ENCODE measurements around the gene TVP23C. TPM values are rescaled to one million over a fixed set of nuclear protein-coding genes. Genes with fewer than 3 reads are reported as not detected.

Gene TVP23C
- total and polyA plus RNA-seq, 2 experiments from 2014 or later = 10.4 to 31.7 TPM

DNA sequence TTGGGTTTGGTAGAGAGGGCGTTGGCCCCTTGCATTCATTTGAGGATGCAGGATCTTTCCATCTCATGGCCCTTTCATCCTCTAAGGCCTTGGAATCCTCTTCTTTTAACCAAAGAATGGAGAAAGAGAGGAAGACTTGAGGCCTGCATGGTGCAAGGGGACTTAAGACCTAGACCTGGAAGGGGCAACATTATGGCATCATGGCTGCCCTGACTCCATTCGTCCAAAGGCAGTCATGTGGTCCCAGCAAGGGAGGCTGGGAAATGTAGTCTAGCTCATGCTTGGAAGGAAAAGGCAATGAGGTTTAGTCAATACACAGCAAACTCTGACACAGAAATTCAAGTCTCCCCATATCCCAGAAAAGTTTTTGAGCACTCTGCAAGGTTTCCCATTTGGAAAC is 65.2 kb downstream of the TVP23C start (continued):
- no peak for TF ChIP-seq ZNF462 (CRISPR knock-in tag; IDR thresholded peaks at IDR 0.05)
- no peak for TF ChIP-seq JUNB (IDR thresholded peaks at IDR 0.05; ENCODE audit: unreplicated experiment)

DNA sequence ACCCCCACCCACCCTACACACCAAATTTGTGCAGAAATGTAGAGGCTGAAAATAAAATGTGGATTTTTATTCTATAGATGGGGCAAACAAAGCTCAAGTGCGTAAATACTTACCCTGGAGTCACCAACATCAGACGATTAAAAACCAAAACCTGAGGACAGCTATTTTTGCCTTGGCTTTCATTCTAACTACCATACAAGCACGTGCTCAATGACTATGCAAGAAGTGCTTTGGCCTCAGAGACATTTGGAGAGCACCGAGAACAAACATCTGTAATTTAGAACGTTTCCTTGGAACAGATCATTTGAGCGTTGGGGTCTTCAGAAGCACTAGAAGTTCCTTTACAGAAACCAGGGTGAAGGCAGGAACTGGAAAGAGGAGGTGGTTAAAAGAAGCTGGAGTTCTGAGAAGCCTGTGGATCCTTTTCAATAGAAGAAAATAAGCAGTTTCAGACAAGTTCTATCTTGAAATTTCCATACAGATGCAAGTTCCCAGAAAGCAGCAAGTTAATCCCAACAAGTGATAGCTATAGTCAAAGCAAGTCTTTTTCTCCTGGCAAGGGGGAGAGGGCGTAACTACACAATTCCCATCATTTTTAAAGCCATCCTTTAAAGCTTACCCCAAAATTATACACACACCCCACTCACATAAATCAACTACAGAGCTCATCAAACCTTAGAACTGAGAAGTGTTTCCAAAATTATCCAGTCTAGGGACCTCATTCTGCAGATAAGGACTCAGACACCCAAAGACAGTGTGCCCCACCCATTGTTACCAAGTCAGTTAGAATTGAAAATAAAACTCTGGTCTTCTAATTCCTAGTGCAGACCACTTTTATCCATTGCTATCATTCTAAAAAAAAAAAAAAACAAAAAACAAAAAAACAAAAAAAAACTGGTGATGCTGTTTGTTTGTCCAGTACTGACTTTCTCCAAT is 66.3 kb downstream of the TVP23C start:
- H3K36me3 Mint-ChIP-seq (ENCODE audit: low read depth) = peaks cover 51% of the 10 kb centered on the region
- Histone ChIP-seq H3K4me1 (ENCODE audit: insufficient read depth) (peaks cover 11% of the 10 kb centered on the region), H3K9me2 (ENCODE audit: insufficient read depth) (no peaks in the 10 kb centered on the region), H3K4me2 (no peak overlapping the region), H2AFZ (no peak overlapping the region), H3F3A (replicated peaks; ENCODE audit: low read depth) (0 out of 2 replicates have a peak, but pooled peaks cover 2% of the 10 kb centered on the region), H3K79me2 (replicated peaks; ENCODE audit: insufficient read depth) (no peaks in the 10 kb centered on the region), H4K20me1 (replicated peaks; ENCODE audit: insufficient read depth) (no peaks in the 10 kb centered on the region), H3K4me3 (no peak overlapping the region), H3K27ac (ENCODE audit: low read depth) (no peak overlapping the region), H3K27me3 (ENCODE audit: insufficient read depth) (no peaks in the 10 kb centered on the region), H3K36me3 (ENCODE audit: insufficient read depth) (no peaks in the 10 kb centered on the region)
- H3K4me1 Mint-ChIP-seq = peaks cover 11% of the 10 kb centered on the region
- ATAC-seq (no peak), DNase-seq (ENCODE audit: low spot score) (no peak)
- no peaks in the 10 kb centered on the region for H3K9me3 Mint-ChIP-seq
- peaks cover 6% of the 10 kb centered on the region for H3K27me3 Mint-ChIP-seq (ENCODE audit: insufficient read depth, low read depth, poor library complexity)
- H3K27ac Mint-ChIP-seq = no peak overlapping the region
- H3K4me3 Mint-ChIP-seq = no peak overlapping the region
- TF ChIP-seq ZNF331 (CRISPR knock-in tag; IDR thresholded peaks at IDR 0.05; ENCODE audit: low read depth) (no peak), JUNB (IDR thresholded peaks at IDR 0.05; ENCODE audit: unreplicated experiment) (no peak), POLR2AphosphoS5 (IDR thresholded peaks at IDR 0.05; ENCODE audit: low read depth) (no peak), NANOG (IDR thresholded peaks at IDR 0.05; ENCODE audit: borderline replicate concordance) (no peak), STAT1 (IDR thresholded peaks at IDR 0.05; ENCODE audit: unreplicated experiment) (no peak)
- TF ChIP-seq, protein P1, sequence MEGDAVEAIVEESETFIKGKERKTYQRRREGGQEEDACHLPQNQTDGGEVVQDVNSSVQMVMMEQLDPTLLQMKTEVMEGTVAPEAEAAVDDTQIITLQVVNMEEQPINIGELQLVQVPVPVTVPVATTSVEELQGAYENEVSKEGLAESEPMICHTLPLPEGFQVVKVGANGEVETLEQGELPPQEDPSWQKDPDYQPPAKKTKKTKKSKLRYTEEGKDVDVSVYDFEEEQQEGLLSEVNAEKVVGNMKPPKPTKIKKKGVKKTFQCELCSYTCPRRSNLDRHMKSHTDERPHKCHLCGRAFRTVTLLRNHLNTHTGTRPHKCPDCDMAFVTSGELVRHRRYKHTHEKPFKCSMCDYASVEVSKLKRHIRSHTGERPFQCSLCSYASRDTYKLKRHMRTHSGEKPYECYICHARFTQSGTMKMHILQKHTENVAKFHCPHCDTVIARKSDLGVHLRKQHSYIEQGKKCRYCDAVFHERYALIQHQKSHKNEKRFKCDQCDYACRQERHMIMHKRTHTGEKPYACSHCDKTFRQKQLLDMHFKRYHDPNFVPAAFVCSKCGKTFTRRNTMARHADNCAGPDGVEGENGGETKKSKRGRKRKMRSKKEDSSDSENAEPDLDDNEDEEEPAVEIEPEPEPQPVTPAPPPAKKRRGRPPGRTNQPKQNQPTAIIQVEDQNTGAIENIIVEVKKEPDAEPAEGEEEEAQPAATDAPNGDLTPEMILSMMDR (conservative IDR thresholded peaks at IDR 0.05; ENCODE audit: low read depth in 2 of 2) = no peak
- TF ChIP-seq, protein P2, sequence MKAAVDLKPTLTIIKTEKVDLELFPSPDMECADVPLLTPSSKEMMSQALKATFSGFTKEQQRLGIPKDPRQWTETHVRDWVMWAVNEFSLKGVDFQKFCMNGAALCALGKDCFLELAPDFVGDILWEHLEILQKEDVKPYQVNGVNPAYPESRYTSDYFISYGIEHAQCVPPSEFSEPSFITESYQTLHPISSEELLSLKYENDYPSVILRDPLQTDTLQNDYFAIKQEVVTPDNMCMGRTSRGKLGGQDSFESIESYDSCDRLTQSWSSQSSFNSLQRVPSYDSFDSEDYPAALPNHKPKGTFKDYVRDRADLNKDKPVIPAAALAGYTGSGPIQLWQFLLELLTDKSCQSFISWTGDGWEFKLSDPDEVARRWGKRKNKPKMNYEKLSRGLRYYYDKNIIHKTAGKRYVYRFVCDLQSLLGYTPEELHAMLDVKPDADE (IDR thresholded peaks at IDR 0.05) = no peak
